Measurements from ENCODE around the gene POP4.

POP4 gene

DNA sequence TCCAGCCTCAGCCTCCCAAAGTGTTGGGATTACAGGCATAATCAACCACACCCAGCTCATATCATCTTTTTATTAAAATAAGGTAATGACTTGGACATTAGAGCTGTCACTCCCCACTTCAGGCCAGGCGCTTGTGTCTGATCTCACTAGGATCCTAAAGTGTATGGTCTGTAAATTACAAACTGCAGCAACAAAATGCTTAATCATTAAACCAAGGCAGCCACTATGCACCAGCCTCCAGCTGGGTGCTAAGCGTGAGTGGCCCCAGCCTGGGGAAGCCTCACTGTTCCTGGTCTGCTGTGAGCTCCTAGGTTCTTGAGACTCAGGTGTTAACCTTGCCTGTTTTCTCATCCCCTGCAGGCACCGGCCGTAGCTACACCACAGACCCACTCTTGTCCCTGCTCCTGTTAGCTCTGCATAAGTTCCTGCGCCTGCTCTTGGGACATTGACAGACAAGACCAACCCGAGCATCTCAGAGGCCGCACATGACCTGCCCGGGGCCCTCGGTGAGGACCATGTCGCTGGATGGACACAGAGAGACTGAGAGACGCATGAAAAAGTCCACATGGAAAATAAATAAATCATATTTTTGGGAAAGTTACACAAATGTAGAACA, 42.5 kb upstream of the POP4 start:
- DNase-seq (ENCODE audit: low read depth): no peak
- TF ChIP-seq, protein P1, sequence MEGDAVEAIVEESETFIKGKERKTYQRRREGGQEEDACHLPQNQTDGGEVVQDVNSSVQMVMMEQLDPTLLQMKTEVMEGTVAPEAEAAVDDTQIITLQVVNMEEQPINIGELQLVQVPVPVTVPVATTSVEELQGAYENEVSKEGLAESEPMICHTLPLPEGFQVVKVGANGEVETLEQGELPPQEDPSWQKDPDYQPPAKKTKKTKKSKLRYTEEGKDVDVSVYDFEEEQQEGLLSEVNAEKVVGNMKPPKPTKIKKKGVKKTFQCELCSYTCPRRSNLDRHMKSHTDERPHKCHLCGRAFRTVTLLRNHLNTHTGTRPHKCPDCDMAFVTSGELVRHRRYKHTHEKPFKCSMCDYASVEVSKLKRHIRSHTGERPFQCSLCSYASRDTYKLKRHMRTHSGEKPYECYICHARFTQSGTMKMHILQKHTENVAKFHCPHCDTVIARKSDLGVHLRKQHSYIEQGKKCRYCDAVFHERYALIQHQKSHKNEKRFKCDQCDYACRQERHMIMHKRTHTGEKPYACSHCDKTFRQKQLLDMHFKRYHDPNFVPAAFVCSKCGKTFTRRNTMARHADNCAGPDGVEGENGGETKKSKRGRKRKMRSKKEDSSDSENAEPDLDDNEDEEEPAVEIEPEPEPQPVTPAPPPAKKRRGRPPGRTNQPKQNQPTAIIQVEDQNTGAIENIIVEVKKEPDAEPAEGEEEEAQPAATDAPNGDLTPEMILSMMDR (conservative IDR thresholded peaks at IDR 0.05; ENCODE audit: low read length): no peak
- H3K4me3 ChIP-seq (ENCODE audit: low read length): no peak overlapping the region

GRCh38 chr19:29564574-29565005, 41.5 kb upstream of the POP4 start:
- TF ChIP-seq, protein P1 (conservative IDR thresholded peaks at IDR 0.05; ENCODE audit: low read length): no peak
- no peak for DNase-seq (ENCODE audit: low read depth)
- H3K4me3 ChIP-seq (ENCODE audit: low read length): no peak overlapping the region

DNA sequence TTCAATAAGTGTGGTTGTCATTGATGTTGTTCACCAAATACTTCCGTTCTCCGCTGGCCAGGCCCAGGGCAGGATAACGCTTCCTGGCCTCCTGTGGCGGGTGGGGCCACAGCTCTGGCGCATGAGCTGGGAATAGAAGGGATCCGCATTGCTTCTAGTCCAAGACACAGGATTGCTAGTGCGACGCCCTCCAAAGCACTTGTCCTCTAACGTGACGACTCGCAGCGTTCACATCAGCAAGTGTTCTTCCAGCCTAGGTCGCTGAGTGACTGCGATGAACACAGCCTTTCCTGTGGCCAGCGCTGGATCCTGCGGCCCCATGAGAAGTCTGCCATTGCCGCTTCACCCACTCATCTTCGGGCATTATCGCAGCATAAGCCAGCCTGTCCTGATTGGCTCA, 40.9 kb upstream of the POP4 start:
- TF ChIP-seq, protein P1 (conservative IDR thresholded peaks at IDR 0.05; ENCODE audit: low read length): no peak
- no peak overlapping the region for H3K4me3 ChIP-seq (ENCODE audit: low read length)
- DNase-seq (ENCODE audit: low read depth): no peak

GRCh38 chr19:29566496-29567054, 39.5 kb upstream of the POP4 start:
- no peak overlapping the region for H3K4me3 ChIP-seq (ENCODE audit: low read length)
- TF ChIP-seq, protein P1 (conservative IDR thresholded peaks at IDR 0.05; ENCODE audit: low read length): no peak
- DNase-seq (ENCODE audit: low read depth): no peak

DNA sequence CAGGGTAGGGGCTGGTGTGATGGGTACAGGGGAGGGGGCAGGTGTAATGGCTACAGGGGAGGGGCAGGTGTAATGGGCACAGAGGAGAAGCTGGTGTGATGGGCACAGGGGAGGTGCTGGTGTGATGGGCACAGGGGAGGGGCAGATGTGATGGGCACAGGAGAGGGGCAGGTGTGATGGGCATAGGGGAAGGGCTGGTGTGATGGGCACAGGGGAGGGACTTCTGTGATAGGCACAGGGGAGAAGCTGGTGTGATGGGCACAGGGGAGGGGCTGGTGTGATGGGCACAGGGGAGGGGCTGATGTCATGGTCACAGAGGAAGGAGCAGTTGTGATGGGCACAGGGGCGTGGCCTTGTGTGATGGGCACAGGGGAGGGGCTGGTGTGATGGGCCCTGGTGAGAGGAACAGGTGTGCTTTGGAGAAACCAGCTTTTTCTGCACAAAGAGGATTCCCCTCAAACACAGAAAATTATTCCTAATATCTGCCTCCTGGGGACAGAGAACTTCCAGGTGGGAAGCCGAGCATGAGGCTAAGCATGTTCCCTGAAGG, 38.6 kb upstream of the POP4 start:
- DNase-seq (ENCODE audit: low read depth): no peak
- TF ChIP-seq, protein P1 (conservative IDR thresholded peaks at IDR 0.05; ENCODE audit: low read length): no peak
- H3K4me3 ChIP-seq (ENCODE audit: low read length): no peak overlapping the region

DNA sequence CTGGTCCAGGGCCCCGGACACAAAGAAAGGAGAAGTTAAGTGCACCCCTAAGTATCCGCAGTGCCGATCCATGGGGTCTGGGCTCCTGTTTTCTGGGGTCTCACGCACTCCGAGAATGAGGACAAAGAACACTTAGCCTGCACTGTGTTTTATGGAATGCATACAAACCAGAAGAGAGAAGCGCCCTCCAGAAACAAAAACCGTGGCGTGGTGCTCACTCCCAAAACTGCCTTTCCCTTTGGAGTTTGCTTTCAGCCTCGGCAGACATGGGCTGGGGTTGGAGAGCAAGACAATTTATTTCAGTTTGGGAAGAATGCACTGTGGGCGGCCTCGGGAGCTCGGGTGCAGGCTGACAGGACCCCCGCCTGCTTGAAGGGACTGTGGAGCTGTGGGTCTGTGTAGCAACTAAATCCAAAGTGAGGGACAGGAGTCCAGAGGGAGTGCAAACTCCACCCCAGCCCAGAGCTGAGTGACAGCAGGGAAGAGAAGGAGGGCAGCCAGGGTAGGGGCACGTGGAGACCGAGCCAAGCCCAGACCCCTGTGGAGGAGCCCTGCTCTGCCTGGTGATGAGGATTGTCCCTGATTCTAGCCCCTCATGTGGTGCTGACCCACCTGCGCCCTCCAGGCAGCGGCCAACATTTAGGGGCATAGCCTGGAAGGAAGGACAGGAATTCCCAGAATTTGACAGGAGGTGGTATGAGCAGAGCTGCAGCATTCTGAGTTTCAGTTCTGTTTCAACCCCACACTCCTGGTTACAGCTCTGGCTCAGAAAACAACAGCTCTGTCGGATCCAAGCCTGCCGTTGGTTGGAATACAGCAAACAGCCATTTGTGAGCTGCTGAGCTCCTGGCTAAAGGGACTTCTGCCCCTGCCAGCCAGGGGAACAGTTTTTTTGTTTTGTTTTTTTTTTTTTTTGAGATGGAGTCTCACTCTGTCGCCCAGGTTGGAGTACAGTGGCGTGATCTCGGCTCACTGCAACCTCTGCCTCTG, 37.8 kb upstream of the POP4 start:
- H3K4me3 ChIP-seq (ENCODE audit: low read length): no peak overlapping the region
- TF ChIP-seq, protein P1 (conservative IDR thresholded peaks at IDR 0.05; ENCODE audit: low read length): no peak
- DNase-seq (ENCODE audit: low read depth): no peak

Data from AG10803 (cell line).